Limb (tissue), 2 donors: Measurements from ENCODE around the gene NHLRC2.

Experiments used
- DNase-seq, 2 donors: peaks; one replicate each; pipeline ENCODE4 v3.0.0-alpha.2; 2016; ENCODE audit errors: extremely low spot score in 2 of 2

The NHLRC2 gene

GRCh38 chr10:113911113-113911512 lies 56.7 kb downstream of the NHLRC2 start:
- DNase-seq: no peak

GRCh38 chr10:113911839-113912238 lies 57.4 kb downstream of the NHLRC2 start:
- DNase-seq: no peak

GRCh38 chr10:113912582-113912981 lies 58.1 kb downstream of the NHLRC2 start:
- no peak for DNase-seq

- no peak for DNase-seq
These were observed 60.5 kb downstream of the NHLRC2 start for GRCh38 chr10:113914956-113915355.

- no peak for DNase-seq
These were observed 61.1 kb downstream of the NHLRC2 start for GRCh38 chr10:113915540-113915939.

- DNase-seq: no peak
These were observed 61.6 kb downstream of the NHLRC2 start for GRCh38 chr10:113916053-113916452.

- no peak for DNase-seq
These were observed 63.2 kb downstream of the NHLRC2 start for GRCh38 chr10:113917636-113918035.

GRCh38 chr10:113920114-113920513 lies 65.7 kb downstream of the NHLRC2 start:
- no peak for DNase-seq

GRCh38 chr10:113920875-113921274 lies 66.4 kb downstream of the NHLRC2 start:
- no peak for DNase-seq

GRCh38 chr10:113921561-113922370 lies 67.3 kb downstream of the NHLRC2 start:
- no peak for DNase-seq

GRCh38 chr10:113922787-113923570 lies 68.5 kb downstream of the NHLRC2 start:
- DNase-seq: no peak

- no peak for DNase-seq
These were observed 69.7 kb downstream of the NHLRC2 start for GRCh38 chr10:113924186-113924585.

- no peak for DNase-seq
These were observed 70.2 kb downstream of the NHLRC2 start for GRCh38 chr10:113924664-113925063.

- DNase-seq: no peak
These were observed 73.0 kb downstream of the NHLRC2 start for GRCh38 chr10:113927440-113927839.

GRCh38 chr10:113928830-113929229 lies 74.4 kb downstream of the NHLRC2 start:
- no peak for DNase-seq

GRCh38 chr10:113929522-113929921 lies 75.1 kb downstream of the NHLRC2 start:
- no peak for DNase-seq

- DNase-seq: no peak
These were observed 76.1 kb downstream of the NHLRC2 start for GRCh38 chr10:113930482-113931057.

GRCh38 chr10:113932854-113933253 lies 78.4 kb downstream of the NHLRC2 start:
- DNase-seq: no peak

- no peak for DNase-seq
These were observed 79.6 kb downstream of the NHLRC2 start for GRCh38 chr10:113933894-113934532.

- DNase-seq: no peak
These were observed 82.8 kb downstream of the NHLRC2 start for GRCh38 chr10:113937258-113937657.

- no peak for DNase-seq
These were observed 83.3 kb downstream of the NHLRC2 start for GRCh38 chr10:113937756-113938155.
